SU-DHL-6 (cell line): ENCODE results near the gene TMEM168.

Source experiments
- H2AFZ ChIP-seq: fragments of 200-600 bp; sonication (generic); 2 replicates; pipeline ENCODE4 v1.6.1; 2014; ENCODE audit warnings: low read depth, mild to moderate bottlenecking, moderate library complexity, mixed read lengths, antibody characterized with exemption, low read length; ENCODE audit not compliant: severe bottlenecking
- H3F3A ChIP-seq: fragments of 200-600 bp; shearing (Covaris generic); 2 replicates; pipeline ENCODE4 v1.6.0; 2016; ENCODE audit warnings: antibody characterized with exemption, mild to moderate bottlenecking; ENCODE audit not compliant: insufficient read depth
- H3K27ac ChIP-seq: fragments of 200-600 bp; sonication (generic); 2 replicates; pipeline ENCODE4 v1.5.1; 2016; ENCODE audit warnings: low read depth, mild to moderate bottlenecking, low read length, moderate library complexity, mixed read lengths
- H3K27me3 ChIP-seq: fragments of 200-600 bp; sonication (generic), shearing (Covaris generic); 2 replicates; pipeline ENCODE4 v1.6.0; 2014; ENCODE audit warnings: mild to moderate bottlenecking, low read length
- H3K36me3 ChIP-seq: fragments of 200-600 bp; sonication (generic); 2 replicates; pipeline ENCODE4 v1.6.1; 2014; ENCODE audit warnings: mild to moderate bottlenecking, low read length, mixed read lengths
- H3K4me2 ChIP-seq: fragments of 300-600, 200-600 bp; shearing (Covaris generic), sonication (generic); 2 replicates; pipeline ENCODE4 v1.6.0; 2014; ENCODE audit warnings: low read length, low read depth, mild to moderate bottlenecking; ENCODE audit not compliant: poor library complexity, severe bottlenecking
- H3K4me3 ChIP-seq: fragments of 200-600 bp; sonication (generic); 2 replicates; pipeline ENCODE4 v1.5.1; 2014; ENCODE audit warnings: antibody characterized with exemption, low read length, mild to moderate bottlenecking, mixed read lengths; ENCODE audit not compliant: insufficient read depth, poor library complexity, severe bottlenecking
- H3K79me2 ChIP-seq: fragments of 200-600 bp; sonication (generic); 2 replicates; pipeline ENCODE4 v1.6.1; 2014; ENCODE audit warnings: mild to moderate bottlenecking, low read length, moderate library complexity; ENCODE audit not compliant: insufficient read depth
- H3K9ac ChIP-seq: fragments of 200-600 bp; sonication (generic); 2 replicates; pipeline ENCODE4 v1.7.0; 2014; ENCODE audit warnings: mild to moderate bottlenecking, low read length
- H3K9me2 ChIP-seq: fragments of 200-600 bp; sonication (generic); replicated peaks from 2 replicates; pipeline ENCODE4 v1.6.1; 2014; ENCODE audit warnings: low read length; ENCODE audit not compliant: insufficient read depth
- H3K9me3 ChIP-seq: fragments of 200-600 bp; sonication (generic); 2 replicates; pipeline ENCODE4 v1.6.1; 2014; ENCODE audit warnings: low read length, mixed read lengths; ENCODE audit not compliant: insufficient read depth
- H4K20me1 ChIP-seq: fragments of 200-600 bp; sonication (generic); 2 replicates; pipeline ENCODE4 v1.6.1; 2014; ENCODE audit warnings: low read depth, mild to moderate bottlenecking, antibody characterized with exemption, low read length, moderate library complexity, mixed read lengths
- EZH2phosphoT487 ChIP-seq: fragments of 200-600 bp; sonication (generic), shearing (Covaris generic); conservative IDR thresholded peaks from 2 replicates; pipeline ENCODE4 v1.6.1; 2018; ENCODE audit warnings: mild to moderate bottlenecking, antibody characterized with exemption, low read length, moderate library complexity, mixed read lengths
- TF ChIP-seq, protein P1 (sequence below): fragments of 200-600 bp; sonication (generic); IDR thresholded peaks from one replicate; pipeline ENCODE4 v1.5.1; 2017; ENCODE audit warnings: antibody characterized with exemption, mild to moderate bottlenecking, low read length, moderate library complexity; ENCODE audit not compliant: insufficient read depth, poor library complexity, severe bottlenecking

Gene TMEM168

DNA sequence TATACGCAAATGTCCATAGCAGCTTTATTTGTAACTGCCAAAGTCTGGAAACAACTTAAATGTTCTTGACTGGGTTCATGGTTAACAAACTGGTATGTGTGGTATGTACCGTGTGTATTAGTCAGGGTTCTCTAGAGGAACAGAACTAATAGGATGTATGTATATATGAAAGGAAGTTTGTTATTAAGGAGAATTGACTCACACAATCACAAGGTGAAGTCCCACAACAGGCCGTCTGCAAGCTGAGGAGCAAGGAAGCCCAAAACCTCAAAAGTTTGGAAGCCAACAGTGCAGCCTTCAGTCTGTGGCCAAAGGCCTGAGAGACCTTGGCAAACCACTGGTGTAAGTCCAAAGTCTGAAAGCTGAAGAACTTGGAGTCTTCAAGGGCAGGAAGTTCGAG, 66.8 kb downstream of the TMEM168 start:
- H3K9me2 ChIP-seq, result no peaks in the 10 kb centered on the region
- no peaks in the 10 kb centered on the region for H4K20me1 ChIP-seq
- no peaks in the 10 kb centered on the region for H3K36me3 ChIP-seq
- H3K27me3 ChIP-seq, result no peaks in the 10 kb centered on the region
- no peak overlapping the region for H3K27ac ChIP-seq
- no peaks in the 10 kb centered on the region for H3K79me2 ChIP-seq
- TF ChIP-seq, protein P1, sequence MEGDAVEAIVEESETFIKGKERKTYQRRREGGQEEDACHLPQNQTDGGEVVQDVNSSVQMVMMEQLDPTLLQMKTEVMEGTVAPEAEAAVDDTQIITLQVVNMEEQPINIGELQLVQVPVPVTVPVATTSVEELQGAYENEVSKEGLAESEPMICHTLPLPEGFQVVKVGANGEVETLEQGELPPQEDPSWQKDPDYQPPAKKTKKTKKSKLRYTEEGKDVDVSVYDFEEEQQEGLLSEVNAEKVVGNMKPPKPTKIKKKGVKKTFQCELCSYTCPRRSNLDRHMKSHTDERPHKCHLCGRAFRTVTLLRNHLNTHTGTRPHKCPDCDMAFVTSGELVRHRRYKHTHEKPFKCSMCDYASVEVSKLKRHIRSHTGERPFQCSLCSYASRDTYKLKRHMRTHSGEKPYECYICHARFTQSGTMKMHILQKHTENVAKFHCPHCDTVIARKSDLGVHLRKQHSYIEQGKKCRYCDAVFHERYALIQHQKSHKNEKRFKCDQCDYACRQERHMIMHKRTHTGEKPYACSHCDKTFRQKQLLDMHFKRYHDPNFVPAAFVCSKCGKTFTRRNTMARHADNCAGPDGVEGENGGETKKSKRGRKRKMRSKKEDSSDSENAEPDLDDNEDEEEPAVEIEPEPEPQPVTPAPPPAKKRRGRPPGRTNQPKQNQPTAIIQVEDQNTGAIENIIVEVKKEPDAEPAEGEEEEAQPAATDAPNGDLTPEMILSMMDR, result no peak
- no peak for TF ChIP-seq EZH2phosphoT487
- no peaks in the 10 kb centered on the region for H3F3A ChIP-seq
- no peak overlapping the region for H3K4me2 ChIP-seq
- H2AFZ ChIP-seq, result no peak overlapping the region
- no peak overlapping the region for H3K4me3 ChIP-seq
- no peak overlapping the region for H3K9ac ChIP-seq
- no peaks in the 10 kb centered on the region for H3K9me3 ChIP-seq

DNA sequence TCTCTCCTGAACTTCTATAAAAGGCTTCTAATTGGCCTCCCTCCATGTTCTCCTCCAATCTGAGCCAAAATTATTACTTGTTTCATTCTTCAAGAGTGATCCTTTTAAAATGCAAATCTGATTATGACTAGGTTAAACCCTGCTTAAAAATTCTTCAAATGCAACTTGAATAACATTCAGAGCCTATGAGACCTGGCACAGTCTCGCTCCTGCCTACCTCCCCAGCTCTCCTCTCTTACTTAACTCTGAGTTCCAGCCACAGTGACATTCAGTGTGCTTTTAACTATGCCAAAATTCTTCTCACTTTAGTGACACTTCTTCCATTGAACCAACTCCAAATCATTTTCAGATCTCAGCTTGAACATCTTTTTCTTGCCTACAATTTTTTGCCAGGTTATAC, 68.8 kb downstream of the TMEM168 start:
- TF ChIP-seq, protein P1, result no peak
- TF ChIP-seq EZH2phosphoT487, result no peak
- no peaks in the 10 kb centered on the region for H3K9me2 ChIP-seq
- no peaks in the 10 kb centered on the region for H3F3A ChIP-seq
- no peaks in the 10 kb centered on the region for H3K79me2 ChIP-seq
- no peaks in the 10 kb centered on the region for H4K20me1 ChIP-seq
- no peak overlapping the region for H3K4me2 ChIP-seq
- H3K4me3 ChIP-seq, result no peak overlapping the region
- no peaks in the 10 kb centered on the region for H3K9me3 ChIP-seq
- H3K27me3 ChIP-seq, result no peaks in the 10 kb centered on the region
- H3K36me3 ChIP-seq, result no peaks in the 10 kb centered on the region
- H2AFZ ChIP-seq, result no peak overlapping the region
- no peak overlapping the region for H3K9ac ChIP-seq
- H3K27ac ChIP-seq, result no peak overlapping the region

DNA sequence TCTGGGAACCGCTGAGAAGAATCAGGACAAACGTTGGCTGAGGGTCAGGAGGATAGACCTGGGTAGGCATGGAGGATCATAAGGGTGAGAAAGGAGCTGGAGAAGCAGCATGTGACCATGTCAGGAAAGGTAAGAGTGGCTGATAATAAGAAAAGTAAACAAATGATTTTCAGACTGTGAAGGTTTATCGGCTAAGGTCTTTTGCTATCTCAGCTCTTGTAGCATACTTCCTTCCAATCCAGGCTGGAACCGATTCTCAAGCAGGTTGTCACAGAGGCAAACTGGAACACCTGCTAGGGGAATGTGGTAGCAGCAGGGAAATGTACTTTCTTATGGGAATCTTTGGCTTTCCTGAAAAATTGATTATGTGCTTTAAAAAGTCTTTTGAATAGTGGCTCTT, 74.7 kb downstream of the TMEM168 start:
- no peaks in the 10 kb centered on the region for H3F3A ChIP-seq
- H3K36me3 ChIP-seq, result no peaks in the 10 kb centered on the region
- no peak overlapping the region for H3K27ac ChIP-seq
- H4K20me1 ChIP-seq, result no peaks in the 10 kb centered on the region
- no peak overlapping the region for H3K4me2 ChIP-seq
- no peak overlapping the region for H3K9ac ChIP-seq
- no peaks in the 10 kb centered on the region for H3K79me2 ChIP-seq
- TF ChIP-seq, protein P1, result no peak
- no peak for TF ChIP-seq EZH2phosphoT487
- H2AFZ ChIP-seq, result no peak overlapping the region
- no peaks in the 10 kb centered on the region for H3K9me3 ChIP-seq
- no peaks in the 10 kb centered on the region for H3K9me2 ChIP-seq
- no peaks in the 10 kb centered on the region for H3K27me3 ChIP-seq
- no peak overlapping the region for H3K4me3 ChIP-seq
